ENCODE results near the gene KCNMA1. TPM values are rescaled to one million over a fixed set of nuclear protein-coding genes. Genes with fewer than 3 reads are reported as not detected.

The KCNMA1 gene
- total RNA-seq, 1 experiment from 2014 or later = 20.7 TPM

- ChIA-PET CTCF (no interaction called here), POLR2A (no interaction called here)
- no peaks in the 10 kb centered on the region for H3K36me3 Mint-ChIP-seq (ENCODE audit: insufficient read depth, unreplicated experiment)
These were observed 35.5 kb upstream of the KCNMA1 start for GRCh38 chr10:77673101-77673500.

GRCh38 chr10:77671594-77672252 is 34.1 kb upstream of the KCNMA1 start:
- intact Hi-C loops (cut with micrococcal nuclease; ENCODE audit: unreplicated experiment) = no loop called here

More at GRCh38 chr10:77673101-77673500, 35.5 kb upstream of the KCNMA1 start:
- Mint-ChIP-seq H3K9me3 (ENCODE audit: unreplicated experiment) (no peaks in the 10 kb centered on the region), H3K4me3 (ENCODE audit: unreplicated experiment) (no peak overlapping the region), H3K27me3 (ENCODE audit: insufficient read depth, unreplicated experiment) (peaks cover 6% of the 10 kb centered on the region), H3K4me1 (ENCODE audit: low read depth, unreplicated experiment) (peaks cover 6% of the 10 kb centered on the region), H3K27ac (ENCODE audit: unreplicated experiment) (no peak overlapping the region)
- TF ChIP-seq CTCF (IDR thresholded peaks at IDR 0.05; ENCODE audit: insufficient read depth in 1 of 2, low read depth in 1 of 2, low read length in 1 of 2, severe bottlenecking in 1 of 2, unreplicated experiment in 1 of 2) = no peak
- BruUV-seq (replicated peaks) = no TSS peak
- intact Hi-C loops (cut with micrococcal nuclease; ENCODE audit: unreplicated experiment) = no loop called here
- no peaks in the 10 kb centered on the region for H3K9me3 ChIP-seq
- no peak overlapping the region for H3K4me3 ChIP-seq (ENCODE audit: low read depth, low read length)
- no peak for DNase-seq
- H3K4me1 ChIP-seq = no peaks in the 10 kb centered on the region
- H3K27me3 ChIP-seq (replicated peaks; ENCODE audit: control insufficient read depth, insufficient read depth, low read length) = peaks cover 2% of the 10 kb centered on the region; the same call in 1 of the 2 replicates
- no peaks in the 10 kb centered on the region for H3K36me3 ChIP-seq (ENCODE audit: control insufficient read depth, insufficient read depth, low read length)

GRCh38 chr10:77670817-77671443 is 33.3 kb upstream of the KCNMA1 start:
- H3K4me3 ChIP-seq (ENCODE audit: low read depth, low read length) = no peak overlapping the region
- intact Hi-C loops (cut with micrococcal nuclease; ENCODE audit: unreplicated experiment) = no loop called here
- H3K4me1 Mint-ChIP-seq (ENCODE audit: low read depth, unreplicated experiment) = peaks cover 6% of the 10 kb centered on the region
- H3K36me3 Mint-ChIP-seq (ENCODE audit: insufficient read depth, unreplicated experiment) = no peaks in the 10 kb centered on the region
- TF ChIP-seq CTCF (IDR thresholded peaks at IDR 0.05; ENCODE audit: insufficient read depth in 1 of 2, low read depth in 1 of 2, low read length in 1 of 2, severe bottlenecking in 1 of 2, unreplicated experiment in 1 of 2) = no peak
- H3K27me3 Mint-ChIP-seq (ENCODE audit: insufficient read depth, unreplicated experiment) = peaks cover 6% of the 10 kb centered on the region
- no TSS peak for BruUV-seq (replicated peaks)
- H3K4me3 Mint-ChIP-seq (ENCODE audit: unreplicated experiment) = no peak overlapping the region
- no peak overlapping the region for H3K27ac Mint-ChIP-seq (ENCODE audit: unreplicated experiment)
- peaks cover 2% of the 10 kb centered on the region; the same call in 1 of the 2 replicates for H3K27me3 ChIP-seq (replicated peaks; ENCODE audit: control insufficient read depth, insufficient read depth, low read length)
- H3K9me3 ChIP-seq = no peaks in the 10 kb centered on the region
- H3K4me1 ChIP-seq = no peaks in the 10 kb centered on the region
- H3K9me3 Mint-ChIP-seq (ENCODE audit: unreplicated experiment) = no peaks in the 10 kb centered on the region
- ChIA-PET POLR2A (no interaction called here), CTCF (no interaction called here)
- H3K36me3 ChIP-seq (ENCODE audit: control insufficient read depth, insufficient read depth, low read length) = no peaks in the 10 kb centered on the region
- DNase-seq = no peak

More at GRCh38 chr10:77671594-77672252, 34.1 kb upstream of the KCNMA1 start:
- ChIA-PET POLR2A (no interaction called here), CTCF (interaction anchor here (1.1 kb wide), 1 partner anchor 39 kb away, joined by 3 read pairs; no protein-coding TSS in a partner anchor)
- Mint-ChIP-seq H3K27me3 (ENCODE audit: insufficient read depth, unreplicated experiment) (peaks cover 6% of the 10 kb centered on the region), H3K27ac (ENCODE audit: unreplicated experiment) (no peak overlapping the region), H3K4me1 (ENCODE audit: low read depth, unreplicated experiment) (peaks cover 6% of the 10 kb centered on the region), H3K9me3 (ENCODE audit: unreplicated experiment) (no peaks in the 10 kb centered on the region), H3K4me3 (ENCODE audit: unreplicated experiment) (no peak overlapping the region), H3K36me3 (ENCODE audit: insufficient read depth, unreplicated experiment) (no peaks in the 10 kb centered on the region)
- no TSS peak for BruUV-seq (replicated peaks)
- H3K36me3 ChIP-seq (ENCODE audit: control insufficient read depth, insufficient read depth, low read length) = no peaks in the 10 kb centered on the region
- H3K9me3 ChIP-seq = no peaks in the 10 kb centered on the region
- H3K4me3 ChIP-seq (ENCODE audit: low read depth, low read length) = no peak overlapping the region
- TF ChIP-seq CTCF (IDR thresholded peaks at IDR 0.05; ENCODE audit: insufficient read depth in 1 of 2, low read depth in 1 of 2, low read length in 1 of 2, severe bottlenecking in 1 of 2, unreplicated experiment in 1 of 2) = no peak
- no peaks in the 10 kb centered on the region for H3K4me1 ChIP-seq
- no peak for DNase-seq
- H3K27me3 ChIP-seq (replicated peaks; ENCODE audit: control insufficient read depth, insufficient read depth, low read length) = peaks cover 2% of the 10 kb centered on the region; the same call in 1 of the 2 replicates
